GM19328 (cell line): ENCODE measurements around the gene MGAT4C.
"Not testable (repeated sequence)": the region's sequence is repeated elsewhere in the genome, so short reads cannot be mapped to it uniquely, and the experiment has no call there.

Experiments used
- ATAC-seq: cut with Tn5 transposase; IDR thresholded peaks from one replicate; pipeline ENCODE4 v1.9.1; 2021; ENCODE audit warnings: mild to moderate bottlenecking, moderate library complexity; ENCODE audit not compliant: unreplicated experiment

The MGAT4C gene

GRCh38 chr12:86138770-86139169 is 117.4 kb downstream of the MGAT4C start:
- no peak for ATAC-seq

GRCh38 chr12:86137936-86138335 is 118.3 kb downstream of the MGAT4C start:
- ATAC-seq: no peak

- no peak for ATAC-seq
These were observed 121.6 kb downstream of the MGAT4C start for GRCh38 chr12:86134561-86134960.

GRCh38 chr12:86126900-86127299 is 129.3 kb downstream of the MGAT4C start:
- ATAC-seq: not testable (repeated sequence)

- no peak for ATAC-seq
These were observed 133.2 kb downstream of the MGAT4C start for GRCh38 chr12:86122846-86123468.

- no peak for ATAC-seq
These were observed 138.0 kb downstream of the MGAT4C start for GRCh38 chr12:86118161-86118560.

- ATAC-seq: no peak
These were observed 138.5 kb downstream of the MGAT4C start for GRCh38 chr12:86117711-86118110.

- no peak for ATAC-seq
These were observed 152.1 kb downstream of the MGAT4C start for GRCh38 chr12:86104087-86104486.

- no peak for ATAC-seq
These were observed 159.0 kb downstream of the MGAT4C start for GRCh38 chr12:86097161-86097560.

GRCh38 chr12:86091681-86092080 is 164.5 kb downstream of the MGAT4C start:
- ATAC-seq: no peak

GRCh38 chr12:86081843-86082242 is 174.3 kb downstream of the MGAT4C start:
- ATAC-seq: no peak

GRCh38 chr12:86059052-86059451 is 197.1 kb downstream of the MGAT4C start:
- not testable (repeated sequence) for ATAC-seq

GRCh38 chr12:86057092-86057845 is 198.9 kb downstream of the MGAT4C start:
- no peak for ATAC-seq

- ATAC-seq: no peak
These were observed 203.3 kb downstream of the MGAT4C start for GRCh38 chr12:86052921-86053320.

- no peak for ATAC-seq
These were observed 206.2 kb downstream of the MGAT4C start for GRCh38 chr12:86050010-86050409.

- ATAC-seq: no peak
These were observed 211.8 kb downstream of the MGAT4C start for GRCh38 chr12:86044396-86044795.

GRCh38 chr12:86042062-86042461 is 214.1 kb downstream of the MGAT4C start:
- ATAC-seq: no peak

- ATAC-seq: no peak
These were observed 237.8 kb downstream of the MGAT4C start for GRCh38 chr12:86018361-86018760.

GRCh38 chr12:86015026-86015425 is 241.2 kb downstream of the MGAT4C start:
- ATAC-seq: no peak

- no peak for ATAC-seq
These were observed 249.5 kb downstream of the MGAT4C start for GRCh38 chr12:86006727-86007126.

- ATAC-seq: no peak
These were observed 258.1 kb downstream of the MGAT4C start for GRCh38 chr12:85998074-85998473.

GRCh38 chr12:85996280-85996679 is 259.9 kb downstream of the MGAT4C start:
- no peak for ATAC-seq

- ATAC-seq: no peak
These were observed 262.4 kb downstream of the MGAT4C start for GRCh38 chr12:85993746-85994145.
